GOT3 (cell line): Measurements from ENCODE around the gene TTC23.

Source experiments
- DNase-seq: peaks from one replicate; lab custom pipeline; 2025; ENCODE audit warnings: mixed read lengths; lab: John Stamatoyannopoulos, UW

The TTC23 gene

GRCh38 chr15:99137877-99138276, 111.5 kb downstream of the TTC23 start:
- no peak for DNase-seq

- no peak for DNase-seq
Observed at GRCh38 chr15:99137111-99137546, 112.3 kb downstream of the TTC23 start.

- no peak for DNase-seq
Observed at GRCh38 chr15:99135194-99135593, 114.2 kb downstream of the TTC23 start.

- DNase-seq: no peak
Observed at GRCh38 chr15:99134317-99134821, 115.0 kb downstream of the TTC23 start.

- DNase-seq: no peak
Observed at GRCh38 chr15:99132634-99133287, 116.6 kb downstream of the TTC23 start.

- no peak for DNase-seq
Observed at GRCh38 chr15:99132122-99132521, 117.3 kb downstream of the TTC23 start.

- DNase-seq: no peak
Observed at GRCh38 chr15:99131441-99132023, 117.8 kb downstream of the TTC23 start.

- no peak for DNase-seq
Observed at GRCh38 chr15:99130765-99131440, 118.5 kb downstream of the TTC23 start.

GRCh38 chr15:99130314-99130713, 119.1 kb downstream of the TTC23 start:
- DNase-seq: no peak

- no peak for DNase-seq
Observed at GRCh38 chr15:99129644-99130043, 119.7 kb downstream of the TTC23 start.

- no peak for DNase-seq
Observed at GRCh38 chr15:99128411-99128810, 121.0 kb downstream of the TTC23 start.

- DNase-seq: no peak
Observed at GRCh38 chr15:99127773-99128172, 121.6 kb downstream of the TTC23 start.

- DNase-seq: no peak
Observed at GRCh38 chr15:99126930-99127329, 122.5 kb downstream of the TTC23 start.

- DNase-seq: no peak
Observed at GRCh38 chr15:99126131-99126588, 123.2 kb downstream of the TTC23 start.

- DNase-seq: no peak
Observed at GRCh38 chr15:99125061-99125891, 124.1 kb downstream of the TTC23 start.

GRCh38 chr15:99124641-99125040, 124.7 kb downstream of the TTC23 start:
- DNase-seq: no peak

- DNase-seq: peak; percentile 96
Observed at GRCh38 chr15:99123713-99124451, 125.5 kb downstream of the TTC23 start.

- no peak for DNase-seq
Observed at GRCh38 chr15:99122831-99123712, 126.3 kb downstream of the TTC23 start.

- no peak for DNase-seq
Observed at GRCh38 chr15:99121691-99122410, 127.5 kb downstream of the TTC23 start.

- no peak for DNase-seq
Observed at GRCh38 chr15:99121207-99121606, 128.2 kb downstream of the TTC23 start.
